NT2/D1 (cell line): ENCODE measurements around the gene ODAD3.
"Not testable (repeated sequence)": the region's sequence is repeated elsewhere in the genome, so short reads cannot be mapped to it uniquely, and the experiment has no call there.

Source experiments
- SUZ12 ChIP-seq: IDR thresholded peaks from 2 replicates; pipeline ENCODE4 v1.6.1; 2011; ENCODE audit not compliant: insufficient read length, insufficient read depth; ENCODE audit errors: extremely low read depth
- YY1 ChIP-seq: IDR thresholded peaks from 2 replicates; pipeline ENCODE4 v1.6.1; 2011; ENCODE audit not compliant: insufficient read length, insufficient read depth
- ZNF274 ChIP-seq: IDR thresholded peaks from 2 replicates; pipeline ENCODE4 v1.6.1; 2011; ENCODE audit warnings: mild to moderate bottlenecking, low read depth, low read length

GRCh38 chr19:11433526-11433925, 1.4 kb downstream of the ODAD3 start:
- not testable (repeated sequence) for TF ChIP-seq ZNF274, YY1, SUZ12
